GM10266 (cell line): ENCODE results near the gene SEC23B.
"Not testable (repeated sequence)": the region's sequence is repeated elsewhere in the genome, so short reads cannot be mapped to it uniquely, and the experiment has no call there.

Experiments used
- DNase-seq: peaks from one replicate; pipeline ENCODE4 v3.0.0; 2012; ENCODE audit errors: extremely low spot score
- TF ChIP-seq, protein P1 (sequence below): IDR thresholded peaks from 2 replicates; pipeline ENCODE4 v1.5.1; 2012; ENCODE audit warnings: mild to moderate bottlenecking, low read depth; ENCODE audit not compliant: control insufficient read depth, insufficient read depth; ENCODE audit errors: missing control alignments

Gene SEC23B

DNA sequence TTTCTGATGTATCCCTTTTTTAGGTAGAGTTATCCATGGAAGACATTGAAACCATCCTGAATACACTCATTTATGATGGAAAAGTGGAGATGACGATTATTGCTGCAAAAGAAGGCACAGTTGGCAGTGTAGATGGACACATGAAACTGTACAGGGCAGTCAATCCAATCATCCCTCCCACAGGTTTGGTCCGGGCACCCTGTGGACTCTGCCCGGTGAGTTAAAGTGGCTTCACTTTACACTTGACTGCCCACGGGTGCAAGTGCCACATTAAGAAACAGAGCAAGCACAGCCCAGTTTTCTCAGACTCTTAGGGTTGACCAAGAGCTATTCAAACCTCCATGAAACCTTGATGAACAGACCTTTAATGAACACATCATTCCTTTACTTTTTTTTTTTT is 26.1 kb upstream of the SEC23B start:
- TF ChIP-seq, protein P1, sequence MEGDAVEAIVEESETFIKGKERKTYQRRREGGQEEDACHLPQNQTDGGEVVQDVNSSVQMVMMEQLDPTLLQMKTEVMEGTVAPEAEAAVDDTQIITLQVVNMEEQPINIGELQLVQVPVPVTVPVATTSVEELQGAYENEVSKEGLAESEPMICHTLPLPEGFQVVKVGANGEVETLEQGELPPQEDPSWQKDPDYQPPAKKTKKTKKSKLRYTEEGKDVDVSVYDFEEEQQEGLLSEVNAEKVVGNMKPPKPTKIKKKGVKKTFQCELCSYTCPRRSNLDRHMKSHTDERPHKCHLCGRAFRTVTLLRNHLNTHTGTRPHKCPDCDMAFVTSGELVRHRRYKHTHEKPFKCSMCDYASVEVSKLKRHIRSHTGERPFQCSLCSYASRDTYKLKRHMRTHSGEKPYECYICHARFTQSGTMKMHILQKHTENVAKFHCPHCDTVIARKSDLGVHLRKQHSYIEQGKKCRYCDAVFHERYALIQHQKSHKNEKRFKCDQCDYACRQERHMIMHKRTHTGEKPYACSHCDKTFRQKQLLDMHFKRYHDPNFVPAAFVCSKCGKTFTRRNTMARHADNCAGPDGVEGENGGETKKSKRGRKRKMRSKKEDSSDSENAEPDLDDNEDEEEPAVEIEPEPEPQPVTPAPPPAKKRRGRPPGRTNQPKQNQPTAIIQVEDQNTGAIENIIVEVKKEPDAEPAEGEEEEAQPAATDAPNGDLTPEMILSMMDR = no peak
- DNase-seq = no peak

DNA sequence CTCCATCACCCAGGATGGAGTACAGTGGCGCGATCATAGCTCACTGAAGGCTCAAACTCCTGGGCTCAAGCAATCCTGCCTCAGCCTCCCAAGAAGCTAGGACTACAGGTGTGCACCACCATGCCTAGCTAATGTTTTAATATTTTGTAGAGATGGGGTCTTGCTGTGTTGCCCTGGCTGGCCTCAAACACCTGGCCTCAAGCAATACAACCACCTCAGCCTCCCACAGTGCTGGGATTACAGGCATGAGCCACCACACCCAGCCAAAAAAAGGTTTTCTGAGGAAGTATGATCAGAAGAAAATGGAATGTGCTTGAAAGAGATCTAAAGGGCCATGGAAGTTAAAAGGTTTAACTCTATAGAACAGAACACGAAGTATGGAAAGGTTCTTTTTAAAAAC is 19.4 kb upstream of the SEC23B start:
- no peak for DNase-seq
- TF ChIP-seq, protein P1 = no peak

- TF ChIP-seq, protein P1 = no peak
- DNase-seq = no peak
Measured at GRCh38 chr20:18496042-18496441, 11.7 kb upstream of the SEC23B start.

DNA sequence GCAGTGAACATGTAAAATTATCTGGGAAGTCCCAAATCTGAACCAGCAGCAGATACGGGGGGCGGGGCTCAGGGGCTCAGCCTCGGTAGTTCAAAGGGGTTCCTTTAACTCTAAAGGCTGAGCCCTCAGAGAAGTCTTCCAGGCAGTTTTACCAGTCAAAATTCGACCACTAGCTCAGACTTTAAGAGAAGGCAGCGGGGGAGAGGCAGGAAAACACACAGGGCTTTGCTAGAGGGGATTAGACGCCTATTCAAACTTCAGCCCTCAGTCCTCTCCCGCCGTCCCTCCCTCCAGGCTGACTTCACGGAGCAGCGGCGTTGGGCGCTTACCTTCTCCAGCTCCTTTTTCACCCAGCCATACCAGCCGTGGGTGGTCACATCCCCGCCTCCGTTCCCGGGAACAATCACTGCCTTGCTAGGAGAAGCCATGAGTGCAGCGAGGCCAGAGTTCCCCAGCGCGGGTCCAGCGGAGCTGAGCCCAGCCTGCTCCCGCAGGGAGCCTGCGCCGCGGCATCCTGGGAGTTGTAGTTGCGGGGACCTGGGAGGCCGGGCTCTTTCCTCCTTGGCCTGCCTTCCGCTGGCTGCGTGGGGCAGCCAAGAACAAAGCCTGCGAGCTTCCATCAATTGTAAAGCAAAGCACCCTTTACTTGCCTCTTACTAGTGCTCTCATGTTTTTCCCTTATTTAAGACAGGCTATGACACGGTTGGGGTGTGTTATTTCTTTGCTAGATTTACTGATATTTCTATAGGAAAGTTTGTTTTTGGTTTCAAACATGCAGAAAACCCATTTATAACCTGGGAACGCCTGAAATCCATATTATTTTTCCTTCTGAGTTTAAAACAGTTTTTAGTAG is 10.8 kb upstream of the SEC23B start, which contains the start of gene RBBP9:
TSS of gene RBBP9 (minus strand) at position 486 of the 853 bp plus-strand sequence. CDS start at position 428, 58 bp downstream.
- TF ChIP-seq, protein P1 = no peak
- DNase-seq = peak; percentile 78

GRCh38 chr20:18497603-18498002 is 10.1 kb upstream of the SEC23B start:
- TF ChIP-seq, protein P1 = no peak
- no peak for DNase-seq

GRCh38 chr20:18501672-18502071 is 6.1 kb upstream of the SEC23B start:
- DNase-seq = not testable (repeated sequence)

DNA sequence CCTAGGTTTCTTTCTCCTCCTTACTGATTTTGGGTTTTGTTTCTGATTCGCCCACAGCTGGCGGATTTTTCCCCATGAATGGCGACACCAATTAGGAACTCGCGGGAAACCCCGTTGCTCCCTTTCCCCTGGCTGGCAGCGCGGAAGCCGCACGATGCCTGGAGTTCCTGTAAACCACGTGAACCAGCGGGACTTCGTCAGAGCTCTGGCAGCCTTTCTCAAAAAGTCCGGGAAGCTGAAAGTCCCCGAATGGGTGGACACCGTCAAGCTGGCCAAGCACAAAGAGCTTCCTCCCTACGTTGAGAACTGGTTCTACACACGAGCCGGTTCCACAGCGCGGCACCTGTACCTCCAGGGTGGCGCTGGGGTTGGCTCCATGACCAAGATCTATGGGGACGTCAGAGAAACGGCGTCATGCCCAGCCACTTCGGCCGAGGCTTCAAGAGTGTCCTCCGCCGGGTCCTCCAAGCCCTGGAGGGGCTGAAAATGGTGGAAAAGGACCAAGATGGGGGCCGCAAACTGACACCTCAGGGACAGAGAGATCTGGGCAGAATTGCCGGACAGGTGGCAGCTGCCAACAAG is 3.2 kb upstream of the SEC23B start:
- DNase-seq = no peak
- TF ChIP-seq, protein P1 = no peak
